ENCODE results near the gene TJP1.
A peak's percentile ranks its signal among the peaks of the same experiment; 100 is the strongest.
"Not testable (repeated sequence)": the region's sequence is repeated elsewhere in the genome, so short reads cannot be mapped to it uniquely, and the experiment has no call there.

Gene TJP1

DNA sequence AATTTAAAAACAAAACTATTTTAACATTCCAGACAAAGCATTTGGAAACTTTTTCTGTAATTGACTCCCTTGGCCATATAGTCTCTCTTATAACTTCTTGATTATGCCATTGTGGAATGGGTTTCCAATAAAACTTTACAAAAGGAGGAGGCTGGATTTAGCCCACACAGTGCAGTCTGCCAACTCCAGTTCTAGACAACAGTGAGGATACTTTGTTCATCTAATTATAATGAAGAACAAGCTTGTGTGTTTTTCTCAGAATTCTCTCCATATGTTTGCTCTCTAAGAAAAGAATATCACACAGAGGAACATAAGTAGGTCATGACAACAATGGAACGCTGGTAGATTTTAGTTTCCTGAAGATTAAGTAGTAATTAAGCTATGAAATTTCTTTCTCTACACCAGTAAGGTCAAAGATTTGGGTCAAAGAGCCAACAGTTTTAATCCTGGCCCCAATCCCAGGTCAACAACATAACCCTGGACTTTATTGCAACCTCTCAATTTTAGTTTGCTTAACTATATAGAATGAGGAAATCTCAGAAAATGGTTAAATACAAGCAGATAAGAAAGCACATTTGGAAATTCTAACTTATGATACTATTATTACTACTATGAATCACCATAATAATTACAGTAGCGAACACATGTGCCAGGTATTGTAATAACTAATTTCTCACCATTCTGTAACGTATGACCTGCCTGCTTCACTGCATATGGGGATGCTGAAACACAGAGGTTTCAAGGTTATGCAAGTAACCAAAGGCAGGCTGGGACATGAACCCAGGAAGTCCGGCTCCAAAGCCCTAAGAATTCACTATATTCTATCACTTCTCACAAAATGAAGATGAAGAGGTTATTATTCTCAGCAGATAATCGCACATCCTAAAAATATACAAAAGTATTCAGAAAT lies 65.7 kb downstream of the TJP1 start:
- no peak for DNase-seq (ENCODE audit: low spot score)
- no peak for FAIRE-seq

- not testable (repeated sequence) for DNase-seq (ENCODE audit: low spot score); FAIRE-seq
These were observed 68.3 kb downstream of the TJP1 start for GRCh38 chr15:29754009-29754408.

GRCh38 chr15:29753506-29753905 lies 68.8 kb downstream of the TJP1 start:
- DNase-seq (ENCODE audit: low spot score) (peak; percentile 37), FAIRE-seq (peak; percentile 17)

GRCh38 chr15:29750754-29751153 lies 71.5 kb downstream of the TJP1 start:
- DNase-seq (ENCODE audit: low spot score), result no peak
- FAIRE-seq, result no peak

- no peak for FAIRE-seq
- no peak for DNase-seq (ENCODE audit: low spot score)
These were observed 72.7 kb downstream of the TJP1 start for GRCh38 chr15:29749365-29750086.

DNA sequence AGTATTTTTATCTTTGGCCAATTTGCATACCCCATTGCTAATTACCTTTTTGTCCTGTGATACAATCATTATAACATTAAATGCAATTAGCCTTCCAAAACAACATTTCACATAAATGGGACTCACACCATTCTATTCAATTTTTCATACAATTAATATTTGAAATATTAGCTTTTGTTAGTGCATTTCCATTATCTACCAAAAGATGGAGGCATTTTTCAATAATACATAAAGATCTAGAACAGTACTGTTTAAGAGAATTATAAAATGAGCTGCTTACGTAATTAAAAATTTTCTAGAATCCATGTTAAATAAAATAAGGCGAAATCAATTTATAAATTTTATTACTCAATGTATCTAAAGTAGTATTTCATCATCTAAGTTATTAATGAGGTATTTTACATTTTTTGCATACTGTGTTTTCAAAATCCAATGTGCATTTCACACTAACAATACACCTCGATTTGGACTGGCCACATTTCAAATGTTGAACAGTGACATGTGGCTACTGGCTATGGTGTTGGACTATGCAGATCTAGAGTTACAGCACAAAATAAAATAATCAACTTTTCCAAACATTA lies 74.3 kb downstream of the TJP1 start:
- DNase-seq (ENCODE audit: low spot score), result no peak
- peak; percentile 75 for FAIRE-seq

DNA sequence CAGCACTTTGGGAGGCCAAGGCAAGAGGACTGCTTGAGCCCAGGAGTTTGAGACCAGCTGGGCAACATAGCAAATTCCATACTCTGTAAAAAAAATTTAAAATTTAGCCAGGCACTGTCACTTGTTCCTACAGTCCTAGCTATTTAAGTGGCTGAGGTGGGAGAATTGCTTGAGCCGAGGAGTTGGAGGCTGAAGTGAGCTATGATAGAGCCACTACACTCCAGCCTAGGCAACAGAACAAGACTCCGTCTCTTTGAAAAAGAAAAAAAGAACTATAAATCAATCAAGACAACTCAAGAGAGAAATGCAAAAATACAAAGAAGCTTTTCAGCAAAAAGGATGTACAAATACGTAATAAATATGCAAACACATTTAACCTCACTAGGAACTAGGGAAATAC lies 78.8 kb downstream of the TJP1 start:
- FAIRE-seq (no peak), DNase-seq (ENCODE audit: low spot score) (no peak)

GRCh38 chr15:29740692-29741311 lies 81.5 kb downstream of the TJP1 start:
- FAIRE-seq (no peak), DNase-seq (ENCODE audit: low spot score) (no peak)

DNA sequence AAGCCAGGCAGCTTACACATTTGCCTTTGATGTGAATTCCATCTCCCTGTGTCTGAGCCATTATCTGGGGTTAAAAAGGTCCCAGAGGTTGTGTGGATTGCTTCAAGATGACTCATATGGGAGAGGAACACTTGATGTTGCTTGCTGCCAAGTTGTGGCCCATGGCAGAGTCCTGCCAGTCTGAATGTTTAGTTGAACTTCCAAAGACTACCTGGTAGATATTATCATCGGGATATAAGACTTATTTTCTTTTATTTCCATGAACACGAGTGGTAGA lies 85.6 kb downstream of the TJP1 start:
- peak; percentile 97 for FAIRE-seq
- DNase-seq (ENCODE audit: low spot score), result peak; percentile 91

GRCh38 chr15:29736012-29736743 lies 86.1 kb downstream of the TJP1 start:
- DNase-seq (ENCODE audit: low spot score), result peak; percentile 31
- FAIRE-seq, result peak; percentile 24

GRCh38 chr15:29734917-29735572 lies 87.2 kb downstream of the TJP1 start:
- DNase-seq (ENCODE audit: low spot score), result peak; percentile 94
- FAIRE-seq, result peak; percentile 99

- FAIRE-seq, result peak; percentile 96
- DNase-seq (ENCODE audit: low spot score), result peak; percentile 76
These were observed 90.4 kb downstream of the TJP1 start for GRCh38 chr15:29731865-29732264.

DNA sequence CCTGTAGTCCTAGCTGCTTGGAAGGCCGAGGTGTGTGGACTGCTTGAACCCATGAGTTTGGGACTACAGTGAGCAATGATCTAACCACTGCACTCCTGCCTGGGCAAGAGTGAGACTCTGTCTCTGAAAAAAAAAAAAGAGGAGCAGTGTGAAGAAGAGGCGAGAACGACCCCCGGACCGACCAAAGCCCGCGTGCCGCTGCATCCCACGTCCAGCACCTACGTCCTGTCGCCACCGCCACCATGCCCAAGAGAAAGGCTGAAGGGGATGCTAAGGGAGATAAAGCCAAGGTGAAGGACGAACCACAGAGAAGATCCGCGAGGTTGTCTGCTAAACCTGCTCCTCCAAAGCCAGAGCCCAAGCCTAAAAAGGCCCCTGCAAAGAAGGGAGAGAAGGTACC lies 91.8 kb downstream of the TJP1 start:
- FAIRE-seq; DNase-seq (ENCODE audit: low spot score): not testable (repeated sequence)

DNA sequence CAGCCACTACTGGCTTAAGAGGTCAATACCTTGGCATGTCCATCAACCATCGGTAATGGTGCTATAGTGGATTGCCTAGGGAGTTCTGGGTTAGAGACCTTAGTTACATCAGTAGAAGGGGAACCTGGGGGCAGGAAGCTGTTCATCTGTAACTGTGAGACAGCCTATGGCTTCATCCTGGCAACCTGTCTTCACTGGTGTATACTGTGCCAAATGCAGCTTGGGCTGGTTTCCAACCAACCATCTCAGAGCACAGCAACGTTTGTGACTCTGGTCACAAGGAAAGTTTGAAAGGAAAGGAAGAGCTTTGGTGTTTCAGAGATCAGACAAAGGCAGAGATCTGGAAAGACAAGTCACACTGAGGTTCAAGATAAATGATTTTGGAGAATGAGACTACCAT lies 93.8 kb downstream of the TJP1 start:
- FAIRE-seq, result no peak
- DNase-seq (ENCODE audit: low spot score), result no peak

DNA sequence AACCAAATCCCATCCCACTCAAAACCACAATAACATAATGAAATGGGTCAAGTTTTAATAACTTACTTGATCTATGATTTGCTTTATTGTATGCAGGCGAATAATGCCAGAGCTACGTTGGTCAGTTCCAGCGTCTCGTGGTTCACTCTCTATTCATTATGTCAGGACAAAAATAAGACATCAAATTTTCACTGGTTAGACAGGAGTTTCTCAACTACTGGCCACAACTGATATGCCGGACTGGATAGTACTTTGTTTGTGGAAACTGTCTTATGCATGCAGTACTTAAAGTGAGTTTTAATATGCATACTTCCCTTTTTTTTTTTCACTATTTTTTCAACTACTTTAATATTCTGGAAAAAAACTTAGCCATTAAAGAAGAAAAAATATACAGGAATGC lies 94.4 kb downstream of the TJP1 start:
- no peak for DNase-seq (ENCODE audit: low spot score)
- FAIRE-seq, result no peak

DNA sequence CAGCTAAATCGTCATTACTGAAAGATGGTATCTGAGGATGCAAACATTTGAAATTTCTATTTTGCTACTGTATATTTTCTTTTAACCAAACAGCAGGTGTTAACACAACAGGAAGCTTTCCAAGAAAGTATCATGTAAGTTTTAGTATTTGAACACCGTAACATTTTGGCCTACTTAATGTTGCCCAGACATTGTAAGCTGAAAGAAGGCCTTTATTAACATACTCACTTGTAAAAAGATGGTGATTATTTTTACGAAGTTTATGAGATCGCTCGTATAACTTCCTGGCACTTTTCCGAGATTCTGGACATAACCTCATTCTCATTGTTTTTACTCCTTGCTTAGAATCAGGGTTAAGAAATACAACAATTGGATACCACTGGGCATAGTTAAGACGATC lies 95.7 kb downstream of the TJP1 start:
- DNase-seq (ENCODE audit: low spot score) (no peak), FAIRE-seq (no peak)

GRCh38 chr15:29724026-29724425 lies 98.2 kb downstream of the TJP1 start:
- DNase-seq (ENCODE audit: low spot score), result no peak
- FAIRE-seq, result no peak

DNA sequence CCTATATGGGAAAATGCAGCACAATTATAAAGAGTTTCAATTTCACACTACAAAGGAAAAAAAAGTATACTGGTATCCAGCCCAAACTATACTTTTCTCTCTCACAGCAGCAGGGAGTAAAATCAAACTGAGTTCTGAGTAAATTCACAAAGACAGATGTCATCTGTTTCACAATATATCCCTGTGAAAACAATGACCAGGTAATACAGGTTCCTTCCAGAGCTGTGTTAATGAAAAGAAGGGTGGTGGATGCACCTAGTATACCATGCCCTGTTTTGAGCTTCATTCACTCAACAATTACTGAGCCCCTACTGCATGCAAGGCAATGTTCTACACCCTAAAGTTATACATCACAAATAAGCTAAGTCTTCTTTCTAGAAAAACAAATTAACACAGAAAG lies 108.5 kb downstream of the TJP1 start:
- FAIRE-seq (no peak), DNase-seq (ENCODE audit: low spot score) (no peak)

DNA sequence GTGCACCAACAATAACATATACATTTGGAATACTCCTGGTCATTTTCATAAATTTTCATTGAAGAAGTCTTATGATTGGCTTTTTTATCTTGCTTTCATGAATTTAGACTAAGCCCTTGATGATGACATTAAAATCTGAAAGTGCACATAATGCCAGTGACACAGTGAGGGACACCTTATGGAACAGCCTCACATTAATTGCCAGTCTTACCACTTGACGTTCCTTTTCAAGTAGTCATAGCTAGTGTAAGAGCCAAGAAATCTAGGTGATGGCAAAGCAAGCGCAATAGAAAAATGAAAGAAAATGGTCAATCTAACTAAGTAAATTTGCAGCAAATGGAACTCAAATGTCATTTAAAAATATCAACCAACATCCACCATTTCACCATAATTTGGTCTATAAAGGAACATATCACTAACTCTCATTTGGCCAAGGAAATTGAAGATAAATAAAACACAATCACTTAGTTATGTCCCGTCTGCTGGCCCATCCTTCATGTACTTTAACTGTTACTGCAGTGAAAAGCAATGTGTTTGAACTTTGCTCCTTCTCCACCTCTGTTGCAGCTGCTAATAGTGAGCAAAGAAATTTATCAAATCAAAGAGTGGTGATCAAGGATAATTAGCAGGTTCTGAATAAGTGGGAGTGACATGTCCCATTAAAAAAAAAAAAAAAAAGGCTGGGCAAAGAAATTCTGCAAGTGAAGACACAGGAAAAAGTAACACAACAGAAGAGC lies 110.0 kb downstream of the TJP1 start:
- FAIRE-seq, result no peak

GRCh38 chr15:29711531-29711930 lies 110.7 kb downstream of the TJP1 start:
- DNase-seq (ENCODE audit: low spot score), result no peak

More for the DNA sequence above, 110.0 kb downstream of the TJP1 start:
- DNase-seq (ENCODE audit: low spot score), result no peak

More at GRCh38 chr15:29711531-29711930, 110.7 kb downstream of the TJP1 start:
- no peak for FAIRE-seq
